Stimulated activated naive B cell treated with anti-CD40 and anti-IgM and Interleukin-4, amounts not matched to agents 10 μg/mL and 1 μg/mL and 100 μg/mL, for 72 hours (primary cell): ENCODE measurements around the gene UBE2L5.
"Not testable (repeated sequence)": the region's sequence is repeated elsewhere in the genome, so short reads cannot be mapped to it uniquely, and the experiment has no call there.

Source experiments
- ATAC-seq, 2 donors: fragments of 150-1000 bp; cut with Tn5 transposase; replicated peaks; 2 replicates each; pipeline ENCODE4 v1.10.0; 2021; ENCODE audit warnings: moderate library complexity in 1 of 2
- DNase-seq: peaks from one replicate; pipeline ENCODE4 v3.0.0; 2021
- H3K27ac Mint-ChIP-seq: one replicate; pipeline ENCODE4 v1.8.0; 2022; ENCODE audit warnings: mild to moderate bottlenecking, mixed read lengths
- H3K27me3 Mint-ChIP-seq, 2 donors: one replicate each; pipeline ENCODE4 v1.8.0; 2022; ENCODE audit warnings: mixed read lengths in 2 of 2
- H3K36me3 Mint-ChIP-seq, 2 donors: one replicate each; pipeline ENCODE4 v1.8.0; 2022; ENCODE audit warnings: mixed read lengths in 2 of 2, mild to moderate bottlenecking in 1 of 2
- H3K4me1 Mint-ChIP-seq, 2 donors: one replicate each; pipeline ENCODE4 v1.8.0; 2022; ENCODE audit warnings: mixed read lengths in 2 of 2, mild to moderate bottlenecking in 1 of 2
- H3K4me3 Mint-ChIP-seq, 2 donors: one replicate each; pipeline ENCODE4 v1.8.0; 2022; ENCODE audit warnings: mild to moderate bottlenecking in 2 of 2, mixed read lengths in 2 of 2, moderate library complexity in 1 of 2
- H3K9me3 Mint-ChIP-seq, 2 donors: one replicate each; pipeline ENCODE4 v1.8.0; 2022; ENCODE audit warnings: mixed read lengths in 2 of 2, mild to moderate bottlenecking in 1 of 2

The UBE2L5 gene

DNA sequence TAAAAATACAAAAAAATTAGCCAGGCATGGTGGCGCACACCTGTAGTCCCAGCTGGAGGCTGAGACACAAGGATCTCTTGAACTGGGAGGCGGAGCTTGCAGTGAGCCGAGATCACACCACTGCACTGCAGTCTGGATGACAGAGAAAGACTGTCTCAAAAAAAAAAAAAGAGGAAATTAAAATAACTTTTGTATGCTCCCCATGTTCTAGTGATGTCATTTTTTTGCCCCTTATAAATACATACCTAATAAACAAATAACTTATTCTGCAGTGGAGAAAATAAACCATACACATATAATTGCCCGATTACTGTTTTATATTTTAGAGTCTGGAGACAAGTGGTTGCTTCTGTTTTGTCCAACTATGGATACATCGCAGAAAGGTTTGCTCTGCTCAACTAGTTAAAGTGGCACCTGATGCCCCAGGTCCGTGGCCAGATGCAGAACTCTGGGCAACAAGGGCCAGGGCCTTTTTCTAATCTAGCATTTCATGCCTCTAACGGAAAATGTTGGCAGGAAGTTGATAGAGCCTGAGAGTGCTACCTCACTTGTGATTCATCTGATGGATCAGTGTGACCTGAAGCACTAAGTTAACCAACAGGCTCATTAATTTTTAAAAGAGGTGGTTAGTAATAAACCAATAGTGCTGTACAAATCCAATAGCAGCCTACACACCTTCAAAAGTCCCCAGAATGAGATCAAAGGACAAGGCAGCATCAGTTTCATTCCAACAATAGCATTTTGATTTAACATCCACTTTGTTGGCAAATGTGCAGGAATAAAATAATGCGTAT lies 18.8 kb downstream of the UBE2L5 start:
- H3K27me3 Mint-ChIP-seq, result no peaks in the 10 kb centered on the region
- peak overlapping the region; percentile 75 for H3K27ac Mint-ChIP-seq
- DNase-seq, result no peak
- H3K36me3 Mint-ChIP-seq, result peaks cover 0 to 5% of the 10 kb centered on the region in 2 donors
- H3K9me3 Mint-ChIP-seq, result no peaks in the 10 kb centered on the region
- peaks cover 29 to 55% of the 10 kb centered on the region in 2 donors for H3K4me1 Mint-ChIP-seq
- no peak overlapping the region for H3K4me3 Mint-ChIP-seq
- peak; percentile 38 to 44 for ATAC-seq

GRCh38 chr13:30442926-30443325 lies 20.6 kb downstream of the UBE2L5 start:
- ATAC-seq (no peak), DNase-seq (no peak)
- Mint-ChIP-seq H3K9me3 (no peaks in the 10 kb centered on the region), H3K4me1 (peaks cover 36 to 69% of the 10 kb centered on the region in 2 donors), H3K27me3 (no peaks in the 10 kb centered on the region), H3K4me3 (peak overlapping the region; percentile 26 to 63), H3K36me3 (peaks cover 0 to 5% of the 10 kb centered on the region in 2 donors), H3K27ac (peak overlapping the region; percentile 79)

DNA sequence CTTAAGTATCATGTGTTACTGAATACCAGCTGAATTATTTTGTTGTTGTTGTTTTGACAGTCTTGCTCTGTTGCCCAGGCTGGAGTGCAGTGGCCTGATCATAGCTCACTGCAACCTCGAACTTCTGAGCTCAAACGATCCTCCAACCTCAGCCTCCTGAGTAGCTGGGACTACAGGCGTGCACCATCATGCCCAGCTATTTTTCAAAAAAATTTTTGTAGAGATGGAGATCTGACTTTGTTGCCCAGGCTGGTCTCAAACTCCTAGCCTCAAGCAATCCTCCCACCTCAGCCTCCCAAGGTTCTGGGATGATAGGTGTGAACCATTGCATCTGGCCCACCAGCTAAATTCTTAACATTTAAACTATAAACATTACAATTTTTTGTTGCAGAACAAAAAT lies 21.2 kb downstream of the UBE2L5 start:
- Mint-ChIP-seq H3K4me1 (peaks cover 35 to 67% of the 10 kb centered on the region in 2 donors), H3K4me3 (peak overlapping the region; percentile 21 to 42), H3K27ac (peak overlapping the region; percentile 88)
- not testable (repeated sequence) for ATAC-seq, DNase-seq, H3K9me3 Mint-ChIP-seq, H3K36me3 Mint-ChIP-seq, H3K27me3 Mint-ChIP-seq

- peak; percentile 66 for DNase-seq
- Mint-ChIP-seq H3K27ac (peak overlapping the region; percentile 88), H3K27me3 (no peaks in the 10 kb centered on the region), H3K4me1 (peaks cover 34 to 65% of the 10 kb centered on the region in 2 donors), H3K9me3 (no peaks in the 10 kb centered on the region), H3K4me3 (peak overlapping the region; percentile 42 to 56), H3K36me3 (peaks cover 0 to 5% of the 10 kb centered on the region in 2 donors)
- ATAC-seq, result peak; percentile 76 to 77
Measured at GRCh38 chr13:30443957-30444404, 21.7 kb downstream of the UBE2L5 start.

GRCh38 chr13:30446126-30446500 lies 23.8 kb downstream of the UBE2L5 start:
- no peaks in the 10 kb centered on the region for H3K9me3 Mint-ChIP-seq
- H3K36me3 Mint-ChIP-seq, result peaks cover 0 to 2% of the 10 kb centered on the region in 2 donors

DNA sequence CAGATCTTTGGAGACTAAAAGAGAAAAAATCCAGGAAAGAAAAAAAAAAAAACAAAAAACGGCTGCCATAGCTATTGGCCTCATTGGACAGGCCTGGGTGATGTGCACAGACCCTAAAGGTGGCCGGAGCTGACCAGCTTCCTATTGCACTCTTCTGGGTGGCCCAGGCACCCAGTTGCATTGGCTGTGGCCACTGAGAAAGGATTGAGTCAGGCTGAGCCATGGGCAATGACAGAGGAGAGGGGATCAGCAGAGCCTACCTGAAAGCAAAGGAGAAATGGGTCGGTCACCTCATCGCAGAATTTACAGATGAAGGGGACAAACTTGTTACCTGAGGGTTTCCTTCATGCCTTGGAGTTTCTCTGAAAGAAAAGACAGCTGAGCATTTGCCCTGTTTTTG lies 26.1 kb downstream of the UBE2L5 start:
- Mint-ChIP-seq H3K4me3 (no peak overlapping the region), H3K9me3 (no peaks in the 10 kb centered on the region), H3K36me3 (no peaks in the 10 kb centered on the region), H3K27ac (no peak overlapping the region), H3K4me1 (peaks cover 25 to 46% of the 10 kb centered on the region in 2 donors), H3K27me3 (no peaks in the 10 kb centered on the region)
- DNase-seq (no peak), ATAC-seq (no peak)

More at GRCh38 chr13:30446126-30446500, 23.8 kb downstream of the UBE2L5 start:
- H3K27me3 Mint-ChIP-seq, result no peaks in the 10 kb centered on the region
- H3K4me3 Mint-ChIP-seq, result peak overlapping the region; percentile 81 to 82
- peak overlapping the region; percentile 84 for H3K27ac Mint-ChIP-seq
- no peak for ATAC-seq
- DNase-seq, result no peak
- peaks cover 31 to 52% of the 10 kb centered on the region in 2 donors for H3K4me1 Mint-ChIP-seq

GRCh38 chr13:30450066-30450465 lies 27.8 kb downstream of the UBE2L5 start:
- H3K27ac Mint-ChIP-seq, result no peak overlapping the region
- H3K27me3 Mint-ChIP-seq, result no peaks in the 10 kb centered on the region
- H3K4me3 Mint-ChIP-seq, result no peak overlapping the region
- H3K4me1 Mint-ChIP-seq, result peaks cover 19 to 40% of the 10 kb centered on the region in 2 donors
- ATAC-seq (no peak), DNase-seq (no peak)
- no peaks in the 10 kb centered on the region for H3K36me3 Mint-ChIP-seq
- no peaks in the 10 kb centered on the region for H3K9me3 Mint-ChIP-seq

GRCh38 chr13:30451476-30451875 lies 29.2 kb downstream of the UBE2L5 start:
- not testable (repeated sequence) for H3K36me3 Mint-ChIP-seq, H3K27me3 Mint-ChIP-seq

DNA sequence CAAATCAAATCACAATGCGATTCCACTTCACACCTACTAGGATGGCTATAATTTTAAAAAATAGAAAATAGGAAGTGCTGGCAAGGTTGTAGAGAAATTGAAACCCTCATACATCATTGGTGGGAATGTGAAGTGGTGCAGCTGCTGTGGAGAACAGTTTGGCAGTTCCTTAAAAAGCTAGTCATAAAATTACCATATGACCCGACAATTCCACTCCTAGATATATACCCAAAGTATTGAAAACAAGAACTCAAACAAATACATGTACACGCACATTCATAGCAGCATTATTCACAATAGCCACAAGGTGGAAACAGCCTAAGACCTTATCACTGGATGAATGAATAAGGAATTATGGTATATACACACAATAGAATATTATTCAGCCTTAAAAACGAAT lies 31.4 kb downstream of the UBE2L5 start:
- H3K27me3 Mint-ChIP-seq, result no peaks in the 10 kb centered on the region
- ATAC-seq, result peak; percentile 83 to 85

More at GRCh38 chr13:30451476-30451875, 29.2 kb downstream of the UBE2L5 start:
- not testable (repeated sequence) for DNase-seq, H3K4me3 Mint-ChIP-seq, H3K27ac Mint-ChIP-seq, H3K9me3 Mint-ChIP-seq, ATAC-seq
- peaks cover 8 to 30% of the 10 kb centered on the region in 2 donors for H3K4me1 Mint-ChIP-seq

DNA sequence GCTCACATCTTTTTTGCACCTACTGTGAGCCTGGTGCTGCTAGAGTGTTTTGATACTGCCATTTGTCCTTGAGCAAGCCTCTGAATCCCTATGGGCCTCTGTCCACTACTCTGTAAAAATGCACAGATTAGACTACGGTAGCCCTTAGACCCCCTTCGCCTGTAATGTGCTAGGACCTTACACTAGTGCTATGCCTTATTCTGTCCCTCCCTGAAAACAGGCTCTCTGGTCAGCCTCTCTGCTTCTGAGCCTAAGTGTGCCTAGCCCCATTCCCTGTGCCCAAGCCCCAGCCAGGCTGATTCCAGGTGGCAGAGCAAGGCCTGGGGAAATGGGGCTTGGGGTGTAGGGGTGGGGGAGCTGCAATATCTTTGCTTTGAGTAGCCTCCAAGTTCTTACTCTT lies 32.7 kb downstream of the UBE2L5 start:
- ATAC-seq, result no peak
- H3K27ac Mint-ChIP-seq, result peak overlapping the region; percentile 42
- no peaks in the 10 kb centered on the region for H3K9me3 Mint-ChIP-seq
- no peak for DNase-seq
- peaks cover 10 to 12% of the 10 kb centered on the region in 2 donors for H3K36me3 Mint-ChIP-seq
- H3K4me3 Mint-ChIP-seq, result no peak overlapping the region
- peaks cover 8 to 35% of the 10 kb centered on the region in 2 donors for H3K4me1 Mint-ChIP-seq
- H3K27me3 Mint-ChIP-seq, result no peaks in the 10 kb centered on the region

More for the DNA sequence above, 31.4 kb downstream of the UBE2L5 start:
- H3K27ac Mint-ChIP-seq, result no peak overlapping the region
- no peak for DNase-seq
- H3K4me1 Mint-ChIP-seq, result peaks cover 8 to 28% of the 10 kb centered on the region in 2 donors
- no peak overlapping the region for H3K4me3 Mint-ChIP-seq
- H3K36me3 Mint-ChIP-seq, result peaks cover 4 to 7% of the 10 kb centered on the region in 2 donors
- no peaks in the 10 kb centered on the region for H3K9me3 Mint-ChIP-seq

GRCh38 chr13:30456290-30456689 lies 34.0 kb downstream of the UBE2L5 start:
- Mint-ChIP-seq H3K27ac (no peak overlapping the region), H3K27me3 (no peaks in the 10 kb centered on the region), H3K36me3 (peaks cover 12 to 13% of the 10 kb centered on the region in 2 donors), H3K9me3 (no peaks in the 10 kb centered on the region), H3K4me1 (peaks cover 8 to 38% of the 10 kb centered on the region in 2 donors), H3K4me3 (no peak overlapping the region)
- ATAC-seq (no peak), DNase-seq (no peak)

- Mint-ChIP-seq H3K4me1 (peaks cover 12 to 45% of the 10 kb centered on the region in 2 donors), H3K36me3 (peaks cover 18% of the 10 kb centered on the region in 2 donors), H3K27ac (no peak overlapping the region), H3K4me3 (no peak overlapping the region), H3K9me3 (no peaks in the 10 kb centered on the region), H3K27me3 (no peaks in the 10 kb centered on the region)
- DNase-seq (no peak), ATAC-seq (no peak)
Measured at GRCh38 chr13:30457306-30457891, 35.1 kb downstream of the UBE2L5 start.

GRCh38 chr13:30461279-30462066 lies 39.2 kb downstream of the UBE2L5 start:
- ATAC-seq, H3K9me3 Mint-ChIP-seq, DNase-seq, H3K27me3 Mint-ChIP-seq: not testable (repeated sequence)
- H3K4me3 Mint-ChIP-seq, result peak overlapping the region in 1 of 2 donors; percentile 44
- peaks cover 16 to 39% of the 10 kb centered on the region in 2 donors for H3K4me1 Mint-ChIP-seq
- H3K36me3 Mint-ChIP-seq, result peaks cover 30 to 38% of the 10 kb centered on the region in 2 donors
- H3K27ac Mint-ChIP-seq, result peak overlapping the region; percentile 87
